GM06990 (cell line): ENCODE measurements around the gene ZMAT3.
"Not testable (repeated sequence)": the region's sequence is repeated elsewhere in the genome, so short reads cannot be mapped to it uniquely, and the experiment has no call there.

Experiments used
- DNase-seq: peaks from one replicate; pipeline ENCODE4 v3.0.0-alpha.2; 2011; ENCODE audit not compliant: insufficient read length; ENCODE audit errors: extremely low read depth
- H3K27me3 ChIP-seq: replicated peaks from 2 replicates; pipeline ENCODE4 v1.6.0; 2011; ENCODE audit warnings: low read length; ENCODE audit not compliant: control insufficient read depth, insufficient read depth
- H3K36me3 ChIP-seq: 2 replicates; pipeline ENCODE4 v1.5.1; 2011; ENCODE audit warnings: low read length; ENCODE audit not compliant: control insufficient read depth, insufficient read depth
- H3K4me3 ChIP-seq: replicated peaks from 2 replicates; pipeline ENCODE4 v1.5.1; 2011; ENCODE audit warnings: low read depth, mild to moderate bottlenecking, control low read depth, low read length
- TF ChIP-seq, protein P1 (sequence below): IDR thresholded peaks from 2 replicates; pipeline ENCODE4 v1.5.1; 2011; ENCODE audit warnings: low read length, control low read depth, mild to moderate bottlenecking, inconsistent platforms; ENCODE audit not compliant: insufficient read depth, poor library complexity, severe bottlenecking

Gene ZMAT3

DNA sequence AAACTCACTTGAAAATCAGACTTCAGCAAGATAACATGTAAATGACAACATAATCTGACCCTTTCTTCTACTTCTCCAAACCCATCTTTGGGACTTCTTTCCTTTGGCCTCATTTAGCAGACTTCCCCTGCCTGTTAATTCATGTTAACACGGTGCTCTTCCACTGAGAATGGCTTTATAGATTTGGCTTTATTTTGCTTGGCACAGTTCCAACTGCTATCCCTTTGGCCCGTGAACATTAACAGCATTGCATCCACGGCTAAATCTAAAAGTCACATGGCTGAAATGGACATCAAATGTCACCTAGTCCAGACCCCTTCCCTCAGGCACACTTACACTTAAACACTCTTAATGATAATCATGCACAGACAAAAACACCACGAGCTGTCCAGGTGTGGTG is 3.8 kb downstream of the ZMAT3 start:
- no peak for DNase-seq

DNA sequence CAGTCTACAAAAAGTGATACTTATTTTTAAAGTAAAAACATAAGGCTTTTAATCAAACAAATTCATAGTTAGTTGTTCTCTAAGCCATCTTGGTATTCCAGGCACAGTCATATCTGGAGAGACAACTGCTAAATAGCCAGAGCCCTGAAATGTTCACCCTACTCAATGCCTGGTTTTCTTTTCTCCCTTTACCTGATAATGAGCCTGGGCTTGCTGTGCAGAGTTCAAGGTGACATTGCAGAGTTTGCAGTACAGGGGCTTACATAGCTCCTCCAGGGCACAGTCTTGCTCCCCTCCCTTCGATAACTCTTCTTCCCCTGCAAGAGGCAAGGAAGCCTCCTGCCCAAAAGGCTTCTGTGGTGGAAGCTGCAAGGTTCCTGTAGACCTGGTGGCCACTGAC is 4.3 kb downstream of the ZMAT3 start:
- no peak for DNase-seq
- H3K4me3 ChIP-seq, result no peak overlapping the region
- TF ChIP-seq, protein P1, sequence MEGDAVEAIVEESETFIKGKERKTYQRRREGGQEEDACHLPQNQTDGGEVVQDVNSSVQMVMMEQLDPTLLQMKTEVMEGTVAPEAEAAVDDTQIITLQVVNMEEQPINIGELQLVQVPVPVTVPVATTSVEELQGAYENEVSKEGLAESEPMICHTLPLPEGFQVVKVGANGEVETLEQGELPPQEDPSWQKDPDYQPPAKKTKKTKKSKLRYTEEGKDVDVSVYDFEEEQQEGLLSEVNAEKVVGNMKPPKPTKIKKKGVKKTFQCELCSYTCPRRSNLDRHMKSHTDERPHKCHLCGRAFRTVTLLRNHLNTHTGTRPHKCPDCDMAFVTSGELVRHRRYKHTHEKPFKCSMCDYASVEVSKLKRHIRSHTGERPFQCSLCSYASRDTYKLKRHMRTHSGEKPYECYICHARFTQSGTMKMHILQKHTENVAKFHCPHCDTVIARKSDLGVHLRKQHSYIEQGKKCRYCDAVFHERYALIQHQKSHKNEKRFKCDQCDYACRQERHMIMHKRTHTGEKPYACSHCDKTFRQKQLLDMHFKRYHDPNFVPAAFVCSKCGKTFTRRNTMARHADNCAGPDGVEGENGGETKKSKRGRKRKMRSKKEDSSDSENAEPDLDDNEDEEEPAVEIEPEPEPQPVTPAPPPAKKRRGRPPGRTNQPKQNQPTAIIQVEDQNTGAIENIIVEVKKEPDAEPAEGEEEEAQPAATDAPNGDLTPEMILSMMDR, result no peak
- no peaks in the 10 kb centered on the region for H3K27me3 ChIP-seq
- peaks cover 12% of the 10 kb centered on the region for H3K36me3 ChIP-seq

More for the DNA sequence above, 3.8 kb downstream of the ZMAT3 start:
- peaks cover 12% of the 10 kb centered on the region for H3K36me3 ChIP-seq
- TF ChIP-seq, protein P1, result no peak
- H3K4me3 ChIP-seq, result no peak overlapping the region
- no peaks in the 10 kb centered on the region for H3K27me3 ChIP-seq

DNA sequence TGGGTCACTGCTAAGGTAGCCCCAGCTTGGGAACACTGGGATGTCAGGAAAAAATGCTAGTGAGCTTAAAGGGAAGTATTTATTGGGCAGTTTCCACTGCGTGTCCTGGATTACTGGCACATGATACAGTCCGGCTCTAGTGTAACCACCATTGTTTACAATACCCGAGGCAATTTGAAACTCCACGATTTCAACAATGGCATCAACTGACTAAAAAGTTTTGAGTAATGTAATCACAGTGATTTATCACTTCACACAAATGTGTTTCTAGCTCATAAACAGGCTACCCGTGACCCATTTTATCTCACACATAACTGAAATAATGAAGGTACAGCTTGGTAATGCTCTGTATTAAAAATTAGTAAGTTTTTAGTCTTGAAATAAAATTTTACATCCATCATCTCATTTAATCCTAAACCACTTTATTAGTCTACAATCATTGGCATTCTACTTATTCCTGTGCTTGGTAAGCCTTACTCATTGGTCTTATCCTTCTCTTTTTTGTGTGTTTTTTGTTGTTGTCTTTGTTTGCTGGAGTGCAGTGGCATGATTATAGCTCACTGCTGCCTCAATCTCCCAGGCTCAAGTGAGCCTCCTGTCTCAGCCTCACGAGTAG is 7.6 kb downstream of the ZMAT3 start:
- DNase-seq, result no peak
- TF ChIP-seq, protein P1, result no peak
- H3K4me3 ChIP-seq, result no peak overlapping the region
- peaks cover 13% of the 10 kb centered on the region for H3K36me3 ChIP-seq
- no peaks in the 10 kb centered on the region for H3K27me3 ChIP-seq

DNA sequence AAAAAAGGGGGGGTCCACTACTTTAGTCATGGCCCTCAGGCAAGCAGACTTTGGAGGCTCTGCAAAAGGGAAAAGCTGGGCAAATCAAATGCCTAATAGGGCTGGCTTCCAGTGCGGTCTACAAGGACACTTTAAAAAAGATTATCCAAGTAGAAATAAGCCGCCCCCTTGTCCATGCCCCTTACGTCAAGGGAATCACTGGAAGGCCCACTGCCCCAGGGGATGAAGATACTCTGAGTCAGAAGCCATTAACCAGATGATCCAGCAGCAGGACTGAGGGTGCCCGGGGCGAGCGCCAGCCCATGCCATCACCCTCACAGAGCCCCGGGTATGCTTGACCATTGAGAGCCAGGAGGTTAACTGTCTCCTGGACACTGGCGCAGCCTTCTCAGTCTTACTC is 15.3 kb downstream of the ZMAT3 start:
- TF ChIP-seq, protein P1, result no peak
- Histone ChIP-seq H3K27me3 (no peaks in the 10 kb centered on the region), H3K36me3 (peaks cover 7% of the 10 kb centered on the region), H3K4me3 (no peak overlapping the region)
- no peak for DNase-seq

DNA sequence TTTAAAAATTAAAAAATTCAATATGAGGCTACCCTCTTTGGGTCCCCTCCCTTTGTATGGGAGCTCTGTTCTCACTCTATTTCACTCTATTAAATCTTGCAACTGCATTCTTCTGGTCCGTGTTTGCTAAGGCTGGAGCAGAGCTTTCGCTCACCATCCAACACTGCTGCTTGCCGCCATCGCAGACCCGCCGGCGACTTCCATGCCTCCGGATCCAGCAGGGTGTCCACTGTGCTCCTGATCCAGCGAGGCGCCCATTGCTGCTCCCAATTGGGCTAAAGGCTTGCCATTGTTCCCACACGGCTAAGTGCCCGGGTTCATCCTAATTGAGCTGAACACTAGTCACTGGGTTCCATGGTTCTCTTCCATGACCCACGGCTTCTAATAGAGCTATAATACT is 17.0 kb downstream of the ZMAT3 start:
- DNase-seq, H3K4me3 ChIP-seq, H3K36me3 ChIP-seq, H3K27me3 ChIP-seq: not testable (repeated sequence)

DNA sequence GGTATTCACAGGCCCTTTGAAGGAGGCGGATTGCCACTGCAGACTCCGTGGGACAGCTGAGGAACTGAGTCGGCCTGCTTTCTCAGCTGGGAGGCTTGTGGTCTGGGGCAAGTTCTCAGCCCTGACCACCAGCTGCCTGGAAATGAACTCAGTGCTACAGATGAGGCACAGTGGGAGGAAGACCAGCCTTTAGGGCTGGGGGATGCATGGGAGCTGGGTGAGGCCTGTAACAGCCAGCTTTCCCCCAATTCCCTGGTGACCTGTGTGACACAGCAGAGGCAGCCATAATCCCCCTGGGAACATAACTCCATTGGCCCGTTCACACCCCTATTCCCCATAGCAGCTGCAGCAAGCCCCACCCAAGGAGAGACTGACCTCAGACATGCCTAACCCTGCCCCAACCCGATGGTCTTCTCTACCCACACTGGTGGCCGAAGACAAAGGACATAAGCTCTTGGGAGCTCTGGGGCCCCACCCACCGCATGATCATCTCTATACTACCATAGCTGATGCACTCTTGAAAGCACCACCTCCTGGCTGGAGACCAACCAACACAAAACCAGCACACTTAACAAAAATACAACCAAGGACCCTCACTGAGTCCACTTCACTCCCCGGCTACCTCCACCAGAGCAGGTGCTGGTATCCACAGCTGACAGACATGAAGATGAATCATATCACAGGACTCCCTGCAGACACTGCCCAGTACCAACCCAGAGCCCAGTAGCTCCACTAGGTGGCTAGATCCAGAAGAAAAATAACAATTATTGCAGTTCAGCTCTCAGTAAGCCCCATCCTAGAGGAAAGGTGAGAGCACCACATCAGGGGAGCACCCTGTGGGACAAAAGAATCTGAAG is 24.9 kb downstream of the ZMAT3 start:
- TF ChIP-seq, protein P1, result peak; percentile 31
- H3K4me3 ChIP-seq, result peak overlapping the region; percentile 0; the same call in 1 of the 2 replicates
- peak; percentile 60 for DNase-seq

More for the DNA sequence above, 24.9 kb downstream of the ZMAT3 start:
- Histone ChIP-seq H3K27me3 (no peaks in the 10 kb centered on the region), H3K36me3 (no peaks in the 10 kb centered on the region)
